NCI-H2196 (cell line): ENCODE results near the gene PRKCG.
"Not testable (repeated sequence)": the region's sequence is repeated elsewhere in the genome, so short reads cannot be mapped to it uniquely, and the experiment has no call there.

Experiments
- DNase-seq: peaks from one replicate; lab custom pipeline; 2025; ENCODE audit not compliant: unreplicated experiment; lab: John Stamatoyannopoulos, UW

PRKCG gene

DNA sequence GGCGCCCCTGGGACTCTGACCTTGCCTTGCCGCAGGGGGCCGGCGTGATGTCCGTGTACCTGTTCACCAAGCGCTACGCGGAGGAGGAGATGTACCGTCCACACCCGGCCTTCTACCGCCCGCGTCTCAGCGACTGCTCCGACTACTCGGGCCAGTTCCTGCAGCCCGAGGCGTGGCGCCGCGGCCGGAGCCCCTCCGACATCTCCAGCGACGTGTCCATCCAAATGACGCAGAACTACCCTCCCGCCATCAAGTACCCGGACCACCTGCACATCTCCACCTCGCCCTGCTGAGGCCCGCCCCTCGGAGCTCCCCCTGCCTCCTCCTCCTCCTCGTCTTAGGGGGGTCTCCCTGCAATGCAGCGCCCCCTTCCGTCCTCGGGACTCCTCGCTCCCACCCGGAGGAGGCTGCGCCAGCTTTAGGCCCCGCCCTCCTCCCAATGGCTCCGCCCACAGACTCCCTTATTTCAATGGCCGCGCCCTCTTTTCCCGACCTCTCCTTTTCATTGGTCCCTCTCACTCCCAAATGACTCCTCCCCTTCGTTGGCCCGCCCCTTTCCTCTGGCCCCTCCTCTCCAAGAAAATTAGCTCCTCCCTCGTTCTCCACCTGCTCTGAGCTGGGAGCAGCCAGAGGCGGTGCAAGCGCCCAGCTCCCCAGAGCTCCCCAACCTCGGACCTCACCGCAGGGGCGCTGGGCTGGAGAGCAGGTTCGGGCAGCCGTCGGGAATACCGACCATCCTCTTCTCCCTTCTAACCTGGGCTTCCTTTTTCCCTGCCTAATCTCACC, 60.2 kb downstream of the PRKCG start:
- no peak for DNase-seq

DNA sequence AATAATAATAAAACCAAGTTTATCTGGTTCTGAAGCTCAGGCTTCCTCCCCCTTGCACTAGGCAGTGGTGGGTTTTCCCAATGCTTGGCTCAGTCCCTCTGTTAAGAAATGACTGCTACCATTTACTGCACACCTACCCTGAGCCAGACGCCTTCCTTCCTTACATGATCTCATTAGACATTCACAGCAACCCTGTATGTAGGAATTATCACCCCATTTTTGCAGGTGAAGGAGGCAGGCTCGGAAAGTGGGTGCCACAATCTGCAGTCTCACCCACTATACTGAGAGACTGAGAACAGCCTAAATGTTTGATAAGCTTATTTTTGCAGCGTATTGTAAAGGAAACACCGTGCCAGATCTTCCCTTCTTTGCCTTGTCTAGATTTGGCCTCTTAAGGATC, 62.4 kb downstream of the PRKCG start:
- DNase-seq = no peak

GRCh38 chr19:53944933-53945332, 62.9 kb downstream of the PRKCG start:
- DNase-seq = no peak

DNA sequence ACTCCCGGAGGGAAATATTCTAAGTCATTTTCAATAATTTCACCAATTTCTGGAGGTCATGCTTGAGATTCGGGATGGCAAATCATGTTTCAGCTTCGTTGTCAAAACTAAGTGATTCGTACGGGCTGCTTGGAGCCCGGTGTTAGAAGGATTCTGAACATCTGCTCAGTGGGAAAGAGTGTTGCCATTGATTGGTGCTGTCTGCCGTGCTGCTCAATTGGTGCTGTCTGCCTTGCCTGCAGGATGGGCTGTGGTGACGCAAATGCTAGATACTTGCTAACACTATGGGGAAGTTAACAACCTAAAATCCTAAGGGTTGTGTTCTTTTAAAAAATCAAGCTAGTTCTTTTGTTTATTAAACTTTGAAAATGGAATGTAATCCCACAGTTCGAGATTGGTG, 63.4 kb downstream of the PRKCG start:
- DNase-seq = no peak

GRCh38 chr19:53945998-53946397, 64.0 kb downstream of the PRKCG start:
- DNase-seq = no peak

DNA sequence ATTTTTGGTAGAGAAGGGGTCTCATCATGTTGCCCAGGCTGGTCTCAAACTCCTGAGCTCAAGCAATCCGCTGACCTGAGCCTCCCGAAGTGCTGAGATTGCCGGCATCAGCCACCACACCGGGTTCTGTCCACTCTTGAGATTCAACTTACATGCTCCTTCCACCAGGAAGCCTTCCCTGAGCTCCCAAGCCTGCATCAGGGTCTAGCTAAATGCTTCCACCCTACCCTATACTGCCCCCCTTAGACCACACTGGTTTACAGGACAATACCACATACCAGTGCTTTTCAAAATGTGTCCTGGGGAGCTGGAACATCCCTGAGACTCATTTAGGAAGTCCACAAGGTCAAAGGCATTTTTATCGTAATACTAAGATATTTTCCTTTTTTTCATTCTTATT, 65.6 kb downstream of the PRKCG start:
- DNase-seq = no peak

- DNase-seq = not testable (repeated sequence)
Observed at GRCh38 chr19:53948611-53949010, 66.6 kb downstream of the PRKCG start.

DNA sequence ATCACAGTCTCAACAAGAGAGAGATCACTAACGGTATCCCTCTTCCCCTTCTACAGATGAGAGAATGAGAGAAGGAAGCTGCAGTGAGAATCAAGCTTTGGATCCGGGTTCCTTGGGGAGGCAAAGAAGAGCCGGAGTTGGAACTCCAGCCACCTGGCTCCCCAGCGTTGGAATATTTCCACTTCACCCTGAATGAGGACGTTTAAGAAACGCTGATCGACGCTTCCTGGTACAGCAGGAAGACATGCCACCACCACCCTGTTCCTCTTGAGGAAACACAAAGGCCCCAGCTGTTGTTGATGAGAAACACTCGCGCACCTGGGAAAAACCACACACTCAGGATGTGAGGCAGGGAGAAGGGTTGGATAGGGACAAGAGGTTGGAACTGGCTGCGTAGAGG, 69.4 kb downstream of the PRKCG start:
- DNase-seq = no peak

DNA sequence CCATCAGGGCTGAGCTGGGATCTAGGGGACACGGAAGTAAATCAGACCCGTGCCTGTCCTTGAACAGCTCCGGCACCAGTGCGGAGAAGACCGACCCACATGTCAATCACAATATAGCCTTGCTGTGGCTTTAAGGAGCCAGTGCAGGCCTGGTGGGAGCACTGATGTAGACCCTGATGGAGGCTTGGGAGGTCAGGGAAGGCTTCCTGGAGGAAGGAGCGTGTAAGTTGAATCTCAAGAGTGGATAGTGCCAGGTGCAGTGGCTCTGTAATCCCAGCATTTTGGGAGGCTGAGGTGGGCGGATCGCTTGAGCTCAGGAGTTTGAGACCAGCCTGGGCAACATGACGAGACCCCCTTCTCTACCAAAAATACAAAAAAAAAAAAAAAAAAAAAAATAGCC, 70.0 kb downstream of the PRKCG start:
- no peak for DNase-seq

DNA sequence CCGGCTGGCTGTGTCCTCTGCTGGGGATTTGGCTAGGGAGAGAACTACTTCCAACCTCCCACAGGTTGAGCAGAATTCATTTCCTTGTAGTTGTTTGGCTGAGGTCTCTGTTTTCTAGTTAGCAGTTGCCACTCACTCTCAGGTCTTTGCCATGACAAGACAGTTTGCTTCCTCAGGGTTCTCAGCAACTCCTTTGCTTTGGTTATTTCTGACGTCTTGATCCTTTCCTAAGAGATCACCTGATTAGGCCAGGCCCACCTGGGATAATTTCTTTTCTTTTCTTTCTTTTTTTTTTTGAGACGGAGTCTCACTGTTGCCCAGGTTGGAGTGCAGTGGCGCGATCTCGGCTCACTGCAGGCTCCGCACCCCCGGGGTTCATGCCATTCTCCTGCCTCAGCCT, 71.4 kb downstream of the PRKCG start:
- no peak for DNase-seq
